ENCODE measurements around the gene MBD3L2B.
"Not testable (repeated sequence)": the region's sequence is repeated elsewhere in the genome, so short reads cannot be mapped to it uniquely, and the experiment has no call there.

MBD3L2B gene

GRCh38 chr19:7067716-7068115 lies 46.5 kb upstream of the MBD3L2B start:
- TF ChIP-seq GLIS3 (CRISPR knock-in tag; IDR thresholded peaks at IDR 0.05): no peak
- TF ChIP-seq POU6F1 (CRISPR knock-in tag; IDR thresholded peaks at IDR 0.05; ENCODE audit: borderline replicate concordance, low read depth): no peak
- no peak for TF ChIP-seq CSDC2 (CRISPR knock-in tag; IDR thresholded peaks at IDR 0.05)
- TF ChIP-seq TCF4 (CRISPR knock-in tag; IDR thresholded peaks at IDR 0.05; ENCODE audit: borderline replicate concordance): no peak
- no peak for TF ChIP-seq ZFP3 (CRISPR knock-in tag; IDR thresholded peaks at IDR 0.05)
- TF ChIP-seq ZNF565 (CRISPR knock-in tag; conservative IDR thresholded peaks at IDR 0.05; ENCODE audit: low read depth): no peak
- TF ChIP-seq RARB (CRISPR knock-in tag; IDR thresholded peaks at IDR 0.05): no peak
- TF ChIP-seq ZNF8 (CRISPR knock-in tag; IDR thresholded peaks at IDR 0.05): no peak
- TF ChIP-seq, protein P1, sequence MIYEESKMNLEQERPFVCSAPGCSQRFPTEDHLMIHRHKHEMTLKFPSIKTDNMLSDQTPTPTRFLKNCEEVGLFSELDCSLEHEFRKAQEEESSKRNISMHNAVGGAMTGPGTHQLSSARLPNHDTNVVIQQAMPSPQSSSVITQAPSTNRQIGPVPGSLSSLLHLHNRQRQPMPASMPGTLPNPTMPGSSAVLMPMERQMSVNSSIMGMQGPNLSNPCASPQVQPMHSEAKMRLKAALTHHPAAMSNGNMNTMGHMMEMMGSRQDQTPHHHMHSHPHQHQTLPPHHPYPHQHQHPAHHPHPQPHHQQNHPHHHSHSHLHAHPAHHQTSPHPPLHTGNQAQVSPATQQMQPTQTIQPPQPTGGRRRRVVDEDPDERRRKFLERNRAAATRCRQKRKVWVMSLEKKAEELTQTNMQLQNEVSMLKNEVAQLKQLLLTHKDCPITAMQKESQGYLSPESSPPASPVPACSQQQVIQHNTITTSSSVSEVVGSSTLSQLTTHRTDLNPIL (CRISPR knock-in tag; IDR thresholded peaks at IDR 0.05; ENCODE audit: low read depth): no peak
- no peak for TF ChIP-seq PPARA (CRISPR knock-in tag; IDR thresholded peaks at IDR 0.05; ENCODE audit: borderline replicate concordance)
- TF ChIP-seq ESRRG (CRISPR knock-in tag; IDR thresholded peaks at IDR 0.05): no peak
- no peak for ATAC-seq

DNA sequence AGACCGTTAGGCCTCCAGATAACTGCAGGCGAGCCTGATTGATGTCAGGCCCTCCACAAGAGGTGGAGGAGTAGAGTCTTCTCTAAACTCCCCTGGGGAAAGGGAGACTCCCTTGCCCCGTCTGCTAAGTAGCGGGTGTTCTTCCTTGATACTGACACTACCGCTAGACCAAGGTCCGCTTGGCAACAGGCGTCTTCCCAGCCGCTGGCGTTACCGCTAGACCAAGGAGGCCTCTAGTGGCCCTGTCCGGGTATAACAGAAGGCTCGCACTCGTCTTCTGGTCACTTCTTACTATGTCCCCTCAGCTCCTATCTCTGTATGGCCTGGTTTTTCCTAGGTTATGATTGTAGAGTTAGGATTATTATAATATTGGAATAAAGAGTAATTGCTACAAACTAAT lies 45.9 kb upstream of the MBD3L2B start:
- ATAC-seq: not testable (repeated sequence)

DNA sequence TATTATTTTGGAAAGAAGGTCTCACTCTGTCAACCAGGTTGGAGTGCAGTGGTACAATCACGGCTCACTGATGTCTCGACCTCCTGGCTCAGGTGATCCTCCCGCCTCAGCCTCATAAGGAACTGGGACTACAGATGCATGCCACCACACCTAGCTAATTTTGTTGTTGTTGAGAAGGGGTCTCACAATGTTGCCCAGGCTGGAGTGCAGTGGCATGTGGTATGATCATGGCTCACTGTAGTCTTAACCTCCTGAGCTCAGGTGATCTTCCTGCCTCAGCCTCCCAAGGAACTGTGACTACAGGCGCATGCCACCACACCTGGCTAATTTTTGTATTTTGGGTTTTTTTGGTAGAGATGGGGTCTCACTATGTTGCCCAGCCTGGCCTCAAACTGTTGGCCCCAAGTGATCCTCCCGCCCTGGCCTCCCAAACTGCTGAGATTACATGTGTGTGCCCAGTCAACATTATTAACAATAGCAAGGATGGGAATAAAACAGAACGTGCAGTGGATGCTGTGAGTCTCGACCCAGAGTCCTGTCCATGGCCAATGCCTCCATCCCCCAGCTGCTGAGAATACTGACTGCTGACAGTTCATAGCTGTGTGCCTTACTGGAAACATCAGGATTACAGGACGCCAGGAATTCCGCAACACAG lies 42.7 kb upstream of the MBD3L2B start:
- TF ChIP-seq TOX (CRISPR knock-in tag; IDR thresholded peaks at IDR 0.05; ENCODE audit: borderline replicate concordance): no peak
- no peak for TF ChIP-seq ISL1 (CRISPR knock-in tag; IDR thresholded peaks at IDR 0.05)
- no peak for TF ChIP-seq ZC3H10 (CRISPR knock-in tag; IDR thresholded peaks at IDR 0.05)
- no peak for TF ChIP-seq SNAI2 (CRISPR knock-in tag; IDR thresholded peaks at IDR 0.05)
- no peak for TF ChIP-seq RARB (CRISPR knock-in tag; IDR thresholded peaks at IDR 0.05)
- TF ChIP-seq CSRNP3 (CRISPR knock-in tag; IDR thresholded peaks at IDR 0.05): no peak
- TF ChIP-seq ARNTL (CRISPR knock-in tag; IDR thresholded peaks at IDR 0.05; ENCODE audit: borderline replicate concordance, low read depth): no peak
- no peak for TF ChIP-seq ESRRG (CRISPR knock-in tag; IDR thresholded peaks at IDR 0.05)
- no peak for TF ChIP-seq GLIS3 (CRISPR knock-in tag; IDR thresholded peaks at IDR 0.05)
- no peak for TF ChIP-seq CSDC2 (CRISPR knock-in tag; IDR thresholded peaks at IDR 0.05)
- ATAC-seq: no peak

DNA sequence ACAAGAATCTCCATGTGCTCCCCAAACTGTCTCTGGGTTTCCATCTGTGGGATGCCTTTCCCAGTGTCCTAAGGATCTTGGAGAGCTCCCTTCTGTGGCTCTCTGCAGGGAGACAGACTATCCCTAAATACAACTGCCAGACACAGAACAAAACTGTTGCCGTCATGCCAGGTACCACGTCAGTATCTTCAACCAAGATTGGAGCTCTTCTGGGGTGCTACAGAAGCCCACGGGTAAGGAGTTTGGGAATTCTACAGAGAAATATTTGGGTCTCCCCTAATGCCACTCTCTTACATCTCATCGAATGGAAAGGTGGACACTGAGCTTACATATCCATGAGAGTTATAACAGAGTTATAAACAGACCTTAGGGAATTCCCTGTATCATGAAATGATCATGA lies 42.1 kb upstream of the MBD3L2B start:
- TF ChIP-seq ZNF70 (CRISPR knock-in tag; IDR thresholded peaks at IDR 0.05) (no peak), ZC3H10 (CRISPR knock-in tag; IDR thresholded peaks at IDR 0.05) (no peak), TCF4 (CRISPR knock-in tag; IDR thresholded peaks at IDR 0.05; ENCODE audit: borderline replicate concordance) (no peak), ZNF565 (CRISPR knock-in tag; conservative IDR thresholded peaks at IDR 0.05; ENCODE audit: low read depth) (no peak), ISL1 (CRISPR knock-in tag; IDR thresholded peaks at IDR 0.05) (no peak)
- no peak; the same call in 2 of the 3 replicates for ATAC-seq

DNA sequence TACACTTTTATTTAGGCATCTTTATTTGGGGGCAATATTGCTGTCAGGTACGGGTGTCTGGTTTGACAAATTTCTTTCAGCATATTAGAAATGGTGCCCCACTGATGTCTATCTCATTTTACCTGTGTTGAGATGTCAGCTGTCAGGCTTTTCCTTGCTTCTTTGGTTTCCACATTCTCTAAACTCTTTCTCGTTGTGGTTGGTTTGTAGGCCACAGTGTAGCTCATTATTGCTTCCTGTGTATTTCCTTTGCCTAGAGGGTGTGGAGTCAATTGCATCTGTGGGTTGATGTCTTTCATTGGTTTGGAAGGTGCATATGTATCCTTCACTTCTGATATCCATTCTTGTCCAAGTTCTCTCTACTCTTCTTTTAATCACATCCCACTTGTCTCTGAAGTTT lies 38.7 kb upstream of the MBD3L2B start:
- not testable (repeated sequence) for ATAC-seq

GRCh38 chr19:7058576-7058975 lies 37.3 kb upstream of the MBD3L2B start, which contains the start of gene MBD3L3:
Gene MBD3L3, minus strand, starts transcription at chr19:7058676. Its CDS starts 71 bp downstream, at chr19:7058605.
- not testable (repeated sequence) for ATAC-seq

DNA sequence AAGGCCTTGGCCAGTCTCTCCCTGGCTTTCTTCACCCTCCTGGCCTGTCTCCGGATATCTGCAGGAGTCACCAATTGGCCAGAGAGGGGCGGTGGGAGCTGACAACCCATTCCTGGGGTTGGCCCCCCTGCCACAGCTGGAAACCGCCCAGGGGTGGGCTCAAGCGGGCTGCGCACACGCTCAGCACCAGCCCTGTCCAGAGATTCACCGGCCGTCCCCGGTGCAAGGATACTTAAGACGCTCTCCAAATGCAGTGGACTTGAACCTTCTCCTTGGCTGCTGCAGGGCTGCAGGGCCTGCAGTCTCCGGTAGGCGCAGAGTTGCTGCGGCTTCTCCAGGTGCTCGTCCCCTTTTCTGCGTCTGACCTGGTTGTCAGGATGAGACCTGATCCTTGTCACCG lies 35.1 kb upstream of the MBD3L2B start:
- ATAC-seq: not testable (repeated sequence)

GRCh38 chr19:7055679-7056078 lies 34.4 kb upstream of the MBD3L2B start:
- ATAC-seq: not testable (repeated sequence)

DNA sequence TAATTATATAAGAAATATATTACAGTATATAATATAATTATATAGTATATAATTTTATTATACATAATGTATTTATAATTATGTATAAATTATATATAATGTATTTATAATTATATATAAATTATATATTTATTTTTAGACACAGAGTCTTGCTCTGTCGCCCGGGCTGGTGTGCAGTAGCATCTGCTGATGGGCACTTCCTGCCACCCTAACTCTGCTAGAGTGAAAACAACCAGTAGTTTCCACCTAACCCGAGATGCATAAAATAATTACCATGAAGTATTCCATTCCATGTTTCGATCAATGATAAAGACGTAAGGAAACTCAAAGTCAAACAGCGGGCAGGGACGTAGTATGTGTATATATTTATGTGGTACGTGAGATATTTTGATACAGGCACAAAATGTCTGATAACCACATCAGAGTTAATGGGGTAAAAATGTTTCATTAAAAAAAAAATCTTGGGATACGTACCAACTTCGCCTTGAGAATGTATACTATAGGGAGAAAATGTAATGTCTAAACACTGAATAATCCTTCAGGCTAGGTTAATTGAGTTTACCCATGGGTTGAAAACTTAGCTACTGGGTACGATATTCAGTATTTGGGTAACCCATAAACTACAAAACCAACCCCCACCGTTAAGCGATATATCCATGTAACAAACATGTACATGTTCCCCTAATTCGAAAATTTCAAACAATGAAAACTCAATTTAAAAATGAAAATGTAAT lies 33.6 kb upstream of the MBD3L2B start:
- ATAC-seq: not testable (repeated sequence)

DNA sequence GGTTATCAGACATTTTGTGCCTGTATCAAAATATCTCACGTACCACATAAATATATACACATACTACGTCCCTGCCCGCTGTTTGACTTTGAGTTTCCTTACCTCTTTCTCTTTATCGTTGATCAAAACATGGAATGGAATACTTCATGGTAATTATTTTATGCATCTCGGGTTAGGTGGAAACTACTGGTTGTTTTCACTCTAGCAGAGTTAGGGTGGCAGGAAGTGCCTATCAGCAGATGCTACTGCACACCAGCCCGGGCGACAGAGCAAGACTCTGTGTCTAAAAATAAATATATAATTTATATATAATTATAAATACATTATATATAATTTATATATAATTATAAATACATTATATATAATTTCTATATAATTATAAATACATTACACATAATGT lies 31.7 kb upstream of the MBD3L2B start:
- ATAC-seq: not testable (repeated sequence)

DNA sequence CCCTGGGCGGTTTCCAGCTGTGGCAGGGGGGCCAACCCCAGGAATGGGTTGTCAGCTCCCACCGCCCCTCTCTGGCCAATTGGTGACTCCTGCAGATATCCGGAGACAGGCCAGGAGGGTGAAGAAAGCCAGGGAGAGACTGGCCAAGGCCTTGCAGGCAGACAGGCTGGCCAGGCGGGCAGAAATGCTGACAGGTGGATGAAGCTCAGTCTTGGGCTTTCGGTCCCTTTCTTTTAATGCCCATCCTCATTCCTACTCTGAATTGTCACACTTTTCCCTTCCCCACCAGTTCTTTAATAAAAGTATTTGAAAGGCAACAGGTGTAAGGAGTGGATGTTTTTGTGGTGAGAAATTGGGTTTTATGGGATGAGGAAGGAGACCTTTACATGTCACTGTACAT lies 30.2 kb upstream of the MBD3L2B start:
- ATAC-seq: not testable (repeated sequence)

GRCh38 chr19:7049021-7049420 lies 27.8 kb upstream of the MBD3L2B start, which contains the start of gene MBD3L2:
Gene MBD3L2, plus strand, starts transcription at chr19:7049321. Its CDS starts 53 bp downstream, at chr19:7049374.
- ATAC-seq: not testable (repeated sequence)

Measured in SK-N-SH treated with all-trans-retinoic acid at 6 μM for 48 hours (cell line).